CD8-positive, alpha-beta memory T cell (primary cell): ENCODE data around the gene CTU2. TPM values are rescaled to one million over a fixed set of nuclear protein-coding genes. Genes with fewer than 3 reads are reported as not detected.

Experiments
- CTCF ChIA-PET: fragments of 350-600 bp; sonication (Branson Sonifier 250); formaldehyde crosslinking; loops from one replicate; lab custom pipeline; 2021; ENCODE audit warnings: antibody characterized with exemption; lab: Charles Lee
- POLR2A ChIA-PET: fragments of 350-600 bp; sonication (Branson Sonifier 250); formaldehyde crosslinking; loops from one replicate; lab custom pipeline; 2021; ENCODE audit warnings: antibody characterized with exemption; lab: Charles Lee
- DNase-seq, 5 donors: peaks; one replicate each; pipeline versions ENCODE4 v3.0.0 to v3.0.0-alpha.2; 2020 to 2022; ENCODE audit warnings: mixed read lengths in 1 of 5
- H3K27ac ChIP-seq: one replicate; pipeline ENCODE4 v1.7.0; 2013; ENCODE audit warnings: low read depth, mild to moderate bottlenecking, low read length, moderate library complexity
- H3K27me3 ChIP-seq: 2 replicates; pipeline ENCODE4 v1.7.0; 2013; ENCODE audit warnings: low read length, mild to moderate bottlenecking; ENCODE audit not compliant: insufficient read depth, poor library complexity, severe bottlenecking
- H3K36me3 ChIP-seq: 2 replicates; pipeline ENCODE4 v1.7.0; 2013; ENCODE audit warnings: mild to moderate bottlenecking, low read length, moderate library complexity; ENCODE audit not compliant: insufficient read depth
- H3K4me1 ChIP-seq: 2 replicates; pipeline ENCODE4 v1.7.0; 2013; ENCODE audit warnings: mild to moderate bottlenecking, low read length, moderate library complexity; ENCODE audit not compliant: insufficient read depth
- H3K4me3 ChIP-seq: 2 replicates; pipeline ENCODE4 v1.7.0; 2013; ENCODE audit warnings: mild to moderate bottlenecking, low read length
- H3K9me3 ChIP-seq: 2 replicates; pipeline ENCODE4 v1.7.0; 2013; ENCODE audit warnings: mild to moderate bottlenecking, low read length
- H3K27ac Mint-ChIP-seq, 8 donors: one replicate each; pipeline ENCODE4 v1.8.0; 2020 to 2021; ENCODE audit warnings: mixed read lengths in 8 of 8, mild to moderate bottlenecking in 6 of 8, inconsistent platforms in 3 of 8, moderate library complexity in 3 of 8
- H3K27me3 Mint-ChIP-seq, 2 donors: one replicate each; pipeline ENCODE4 v1.8.0; 2020 to 2021; ENCODE audit warnings: mixed read lengths in 2 of 2, mild to moderate bottlenecking in 1 of 2, moderate library complexity in 1 of 2
- H3K36me3 Mint-ChIP-seq, 3 donors: one replicate each; pipeline ENCODE4 v1.8.0; 2020 to 2021; ENCODE audit warnings: mixed read lengths in 3 of 3, inconsistent platforms in 1 of 3, mild to moderate bottlenecking in 1 of 3
- H3K4me1 Mint-ChIP-seq, 3 donors: one replicate each; pipeline ENCODE4 v1.8.0; 2020 to 2021; ENCODE audit warnings: mixed read lengths in 3 of 3, inconsistent platforms in 1 of 3, mild to moderate bottlenecking in 1 of 3
- H3K4me3 Mint-ChIP-seq, 7 donors: one replicate each; pipeline ENCODE4 v1.8.0; 2020 to 2021; ENCODE audit warnings: mixed read lengths in 7 of 7, mild to moderate bottlenecking in 6 of 7, moderate library complexity in 4 of 7, inconsistent platforms in 2 of 7
- H3K9me3 Mint-ChIP-seq, 5 donors: one replicate each; pipeline ENCODE4 v1.8.0; 2020 to 2022; ENCODE audit warnings: mixed read lengths in 5 of 5, mild to moderate bottlenecking in 3 of 5, moderate library complexity in 2 of 5, inconsistent platforms in 1 of 5
- polyA plus RNA-seq: library from polyadenylated mRNA; unstranded; fragments of 300-500 nt; fragmentation: Illumina TruSeq; gene quantifications from one replicate; pipeline ENCODE4 v1.2.3, GENCODE V29; 2021
- total RNA-seq, 2 experiments: library from RNA; stranded (reverse); gene quantifications; one replicate each; pipeline ENCODE4 v1.2.3, GENCODE V29; 2021

The CTU2 gene
- total and polyA plus RNA-seq, 3 experiments from 2014 or later = 21.6 to 69.0 (median 68.6) TPM

GRCh38 chr16:88676502-88677242 is 29.6 kb upstream of the CTU2 start:
- no peak overlapping the region for H3K4me3 Mint-ChIP-seq
- no peaks in the 10 kb centered on the region for H3K9me3 Mint-ChIP-seq
- H3K4me1 Mint-ChIP-seq = peaks cover 7 to 16% (median 11%) of the 10 kb centered on the region in 3 donors
- Histone ChIP-seq H3K36me3 (peaks cover 21% of the 10 kb centered on the region), H3K27ac (no peak overlapping the region), H3K27me3 (no peaks in the 10 kb centered on the region), H3K4me3 (no peak overlapping the region), H3K4me1 (peaks cover 13% of the 10 kb centered on the region), H3K9me3 (no peaks in the 10 kb centered on the region)
- ChIA-PET CTCF (interaction anchor here (1.5 kb wide), 1 partner anchor 61 kb away, joined by 3 read pairs; no protein-coding TSS in a partner anchor), POLR2A (no interaction called here)
- H3K27ac Mint-ChIP-seq = peak overlapping the region in 2 of 8 donors; percentile 42 to 73
- peaks cover 0 to 51% (median 0%) of the 10 kb centered on the region in 3 donors for H3K36me3 Mint-ChIP-seq
- no peaks in the 10 kb centered on the region for H3K27me3 Mint-ChIP-seq
- no peak for DNase-seq

- H3K27ac ChIP-seq = no peak overlapping the region
- no peaks in the 10 kb centered on the region for H3K27me3 Mint-ChIP-seq
- H3K4me1 ChIP-seq = peaks cover 22% of the 10 kb centered on the region
- ChIA-PET POLR2A (no interaction called here), CTCF (interaction anchor here (1.5 kb wide), 1 partner anchor 60 kb away, joined by 3 read pairs; no protein-coding TSS in a partner anchor)
- H3K4me3 Mint-ChIP-seq = no peak overlapping the region
- H3K36me3 ChIP-seq = peaks cover 21% of the 10 kb centered on the region
- DNase-seq = no peak
- H3K4me3 ChIP-seq = no peak overlapping the region
- no peaks in the 10 kb centered on the region for H3K9me3 ChIP-seq
- H3K9me3 Mint-ChIP-seq = no peaks in the 10 kb centered on the region
- H3K27me3 ChIP-seq = no peaks in the 10 kb centered on the region
- H3K4me1 Mint-ChIP-seq = peaks cover 17 to 26% (median 20%) of the 10 kb centered on the region in 3 donors
- H3K36me3 Mint-ChIP-seq = peaks cover 0 to 52% (median 0%) of the 10 kb centered on the region in 3 donors
- H3K27ac Mint-ChIP-seq = no peak overlapping the region
Measured at GRCh38 chr16:88677721-88678120, 28.6 kb upstream of the CTU2 start.

- H3K27me3 Mint-ChIP-seq = no peaks in the 10 kb centered on the region
- H3K27ac ChIP-seq = no peak overlapping the region
- no peak overlapping the region for H3K4me3 ChIP-seq
- POLR2A ChIA-PET = no interaction called here
- peaks cover 0 to 52% (median 0%) of the 10 kb centered on the region in 3 donors for H3K36me3 Mint-ChIP-seq
- CTCF ChIA-PET = interaction anchor here (1.4 kb wide), 1 partner anchor 59 kb away, joined by 3 read pairs; no protein-coding TSS in a partner anchor
- no peaks in the 10 kb centered on the region for H3K9me3 Mint-ChIP-seq
- no peaks in the 10 kb centered on the region for H3K9me3 ChIP-seq
- no peak overlapping the region for H3K27ac Mint-ChIP-seq
- H3K4me1 ChIP-seq = peaks cover 22% of the 10 kb centered on the region
- H3K36me3 ChIP-seq = peaks cover 21% of the 10 kb centered on the region
- DNase-seq = no peak
- peak overlapping the region in 1 of 7 donors; percentile 54 for H3K4me3 Mint-ChIP-seq
- peaks cover 17 to 26% (median 20%) of the 10 kb centered on the region in 3 donors for H3K4me1 Mint-ChIP-seq
- H3K27me3 ChIP-seq = no peaks in the 10 kb centered on the region
Measured at GRCh38 chr16:88678224-88678979, 27.9 kb upstream of the CTU2 start.

GRCh38 chr16:88680554-88681083 is 25.7 kb upstream of the CTU2 start:
- H3K9me3 Mint-ChIP-seq = no peaks in the 10 kb centered on the region
- POLR2A ChIA-PET = interaction anchor here (0.6 to 2.2 kb wide), 6 partner anchors 25 to 60 kb away, joined by 3 to 9 read pairs (median 6); no protein-coding TSS in a partner anchor
- peaks cover 21% of the 10 kb centered on the region for H3K36me3 ChIP-seq
- no peak overlapping the region for H3K27ac ChIP-seq
- H3K4me3 Mint-ChIP-seq = peak overlapping the region in 5 of 7 donors; percentile 76 to 88 (median 82)
- H3K4me1 ChIP-seq = peaks cover 43% of the 10 kb centered on the region
- no peaks in the 10 kb centered on the region for H3K27me3 Mint-ChIP-seq
- H3K27ac Mint-ChIP-seq = peak overlapping the region; percentile 54 to 98 (median 92)
- peaks cover 28 to 46% (median 29%) of the 10 kb centered on the region in 3 donors for H3K4me1 Mint-ChIP-seq
- no peak for DNase-seq
- H3K4me3 ChIP-seq = no peak overlapping the region
- H3K27me3 ChIP-seq = no peaks in the 10 kb centered on the region
- H3K9me3 ChIP-seq = no peaks in the 10 kb centered on the region
- H3K36me3 Mint-ChIP-seq = peaks cover 0 to 45% (median 0%) of the 10 kb centered on the region in 3 donors
- CTCF ChIA-PET = interaction anchor here (0.7 to 3.4 kb wide), 7 partner anchors 17 to 730 kb away, joined by 3 to 29 read pairs (median 3); no protein-coding TSS in a partner anchor

- peaks cover 45% of the 10 kb centered on the region for H3K4me1 ChIP-seq
- peaks cover 21% of the 10 kb centered on the region for H3K36me3 ChIP-seq
- POLR2A ChIA-PET = interaction anchor here (0.6 to 2.2 kb wide), 4 partner anchors 21 to 61 kb away, joined by 3 to 6 read pairs (median 4); no protein-coding TSS in a partner anchor
- H3K27ac Mint-ChIP-seq = peak overlapping the region; percentile 88 to 98 (median 94)
- peaks cover 28 to 46% (median 29%) of the 10 kb centered on the region in 3 donors for H3K4me1 Mint-ChIP-seq
- H3K9me3 Mint-ChIP-seq = no peaks in the 10 kb centered on the region
- peak overlapping the region; percentile 76 to 88 (median 82) for H3K4me3 Mint-ChIP-seq
- peaks cover 0 to 43% (median 0%) of the 10 kb centered on the region in 3 donors for H3K36me3 Mint-ChIP-seq
- no peaks in the 10 kb centered on the region for H3K27me3 Mint-ChIP-seq
- no peaks in the 10 kb centered on the region for H3K27me3 ChIP-seq
- CTCF ChIA-PET = interaction anchor here (1.5 to 3.4 kb wide), 4 partner anchors 20 to 28 kb away, joined by 3 to 29 read pairs (median 4); no protein-coding TSS in a partner anchor
- DNase-seq = peak in 4 of 5 donors; percentile 44 to 71 (median 52)
- H3K9me3 ChIP-seq = no peaks in the 10 kb centered on the region
- H3K27ac ChIP-seq = no peak overlapping the region
- H3K4me3 ChIP-seq = peak overlapping the region; percentile 26
Measured at GRCh38 chr16:88681084-88681680, 25.1 kb upstream of the CTU2 start.

- no peaks in the 10 kb centered on the region for H3K27me3 Mint-ChIP-seq
- ChIA-PET POLR2A (interaction anchor here (0.6 to 2.2 kb wide), 3 partner anchors 21 to 62 kb away, joined by 3 to 6 read pairs (median 3); no protein-coding TSS in a partner anchor), CTCF (interaction anchor here (1.5 to 3.4 kb wide), 4 partner anchors 19 to 27 kb away, joined by 3 to 29 read pairs (median 4); no protein-coding TSS in a partner anchor)
- H3K4me1 Mint-ChIP-seq = peaks cover 28 to 46% (median 29%) of the 10 kb centered on the region in 3 donors
- peak overlapping the region; percentile 26 for H3K4me3 ChIP-seq
- peak in 3 of 5 donors; percentile 47 to 73 (median 71) for DNase-seq
- peaks cover 49% of the 10 kb centered on the region for H3K4me1 ChIP-seq
- peak overlapping the region; percentile 88 to 98 (median 94) for H3K27ac Mint-ChIP-seq
- peak overlapping the region; percentile 76 to 88 (median 82) for H3K4me3 Mint-ChIP-seq
- H3K9me3 ChIP-seq = no peaks in the 10 kb centered on the region
- H3K36me3 Mint-ChIP-seq = peaks cover 0 to 38% (median 0%) of the 10 kb centered on the region in 3 donors
- no peak overlapping the region for H3K27ac ChIP-seq
- H3K27me3 ChIP-seq = no peaks in the 10 kb centered on the region
- peaks cover 21% of the 10 kb centered on the region for H3K36me3 ChIP-seq
- H3K9me3 Mint-ChIP-seq = no peaks in the 10 kb centered on the region
Measured at GRCh38 chr16:88681709-88682451, 24.4 kb upstream of the CTU2 start.
